Head of caudate nucleus (tissue), 42 donors: ENCODE data around the gene MAGI3.
"Not testable (repeated sequence)": the region's sequence is repeated elsewhere in the genome, so short reads cannot be mapped to it uniquely, and the experiment has no call there.

Experiments used
- DNase-seq, 42 donors: peaks; one replicate each; pipeline versions ENCODE4 v3.0.0 to v3.0.0-alpha.2; 2020 to 2021; ENCODE audit warnings: mixed read lengths in 7 of 42
- intact Hi-C: fragments of 100-400 bp; cut with DNase I; formaldehyde crosslinking; loops from one replicate; pipeline ENCODE4 v1.15.0; 2022

Gene MAGI3

GRCh38 chr1:113542221-113542701 is 151.9 kb downstream of the MAGI3 start:
- DNase-seq, result no peak
- intact Hi-C loops, result no loop called here

DNA sequence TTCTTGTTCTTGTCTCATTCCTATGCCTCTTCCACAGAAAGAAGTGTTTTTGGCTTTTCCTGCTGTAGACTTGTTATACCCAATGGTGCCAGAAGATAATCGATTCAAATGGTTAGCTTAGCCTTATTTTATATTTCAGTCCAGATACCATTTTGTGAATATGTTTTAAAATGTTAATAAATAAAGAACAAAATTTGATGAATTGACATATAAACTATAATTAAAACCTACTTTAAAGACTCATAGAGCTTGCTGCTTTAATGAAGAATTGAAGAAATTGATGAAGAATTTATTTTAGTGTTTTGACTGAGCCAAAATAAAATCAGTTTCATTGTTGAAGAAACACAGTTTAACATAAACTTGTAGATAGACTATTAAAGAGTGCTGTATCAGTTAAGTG is 152.8 kb downstream of the MAGI3 start:
- intact Hi-C loops, result no loop called here
- DNase-seq, result no peak

GRCh38 chr1:113545210-113545609 is 154.9 kb downstream of the MAGI3 start:
- intact Hi-C loops, result no loop called here

GRCh38 chr1:113545626-113546025 is 155.3 kb downstream of the MAGI3 start:
- intact Hi-C loops, result no loop called here
- DNase-seq, result no peak

More at GRCh38 chr1:113545210-113545609, 154.9 kb downstream of the MAGI3 start:
- DNase-seq, result no peak

- intact Hi-C loops, result no loop called here
- no peak for DNase-seq
Observed at GRCh38 chr1:113551728-113552127, 161.4 kb downstream of the MAGI3 start.

DNA sequence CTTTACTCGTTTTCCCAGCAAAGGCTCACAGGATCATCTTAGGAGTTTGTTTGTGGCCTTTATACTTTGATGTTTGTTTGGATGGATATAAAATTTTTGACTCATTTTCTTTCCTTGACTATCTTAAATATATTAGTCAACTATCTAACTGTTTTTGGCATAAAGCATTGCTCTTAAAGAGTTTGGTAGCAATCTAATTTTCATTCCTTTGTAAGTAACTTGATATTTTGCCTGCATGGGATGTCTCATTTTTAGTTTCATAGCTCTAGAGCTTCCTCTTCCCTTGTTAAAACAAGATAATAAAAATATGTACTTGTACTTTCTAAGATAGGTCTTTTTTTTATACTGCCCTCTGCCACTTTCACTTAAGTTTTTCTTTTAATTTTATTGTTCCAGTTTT is 161.9 kb downstream of the MAGI3 start:
- no peak for DNase-seq
- intact Hi-C loops, result no loop called here

DNA sequence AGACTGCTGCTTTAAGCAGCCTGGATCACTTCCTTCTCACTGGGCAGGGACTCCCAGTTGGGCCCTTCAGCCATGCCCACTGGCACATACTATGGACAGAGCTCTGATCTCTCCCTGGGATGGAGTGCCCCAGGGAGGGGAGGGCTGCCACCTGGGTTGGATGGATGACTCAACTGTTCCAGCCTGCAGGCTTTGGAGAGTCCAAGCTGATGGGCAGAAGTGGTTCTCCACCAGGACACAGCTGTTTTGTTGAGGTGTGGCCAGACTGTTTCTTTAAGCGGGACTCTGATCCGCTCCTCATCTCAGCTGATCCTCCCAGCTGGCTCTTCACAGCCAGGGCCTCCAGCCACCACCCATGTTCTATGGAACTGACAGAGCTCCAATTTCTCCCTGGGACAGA is 166.9 kb downstream of the MAGI3 start:
- intact Hi-C loops, result no loop called here
- no peak for DNase-seq

GRCh38 chr1:113565621-113566020 is 175.3 kb downstream of the MAGI3 start:
- no peak for DNase-seq
- intact Hi-C loops, result no loop called here

GRCh38 chr1:113567427-113567826 is 177.1 kb downstream of the MAGI3 start:
- intact Hi-C loops, result no loop called here
- DNase-seq, result no peak

GRCh38 chr1:113575744-113576260 is 185.5 kb downstream of the MAGI3 start:
- DNase-seq, intact Hi-C loops: not testable (repeated sequence)

DNA sequence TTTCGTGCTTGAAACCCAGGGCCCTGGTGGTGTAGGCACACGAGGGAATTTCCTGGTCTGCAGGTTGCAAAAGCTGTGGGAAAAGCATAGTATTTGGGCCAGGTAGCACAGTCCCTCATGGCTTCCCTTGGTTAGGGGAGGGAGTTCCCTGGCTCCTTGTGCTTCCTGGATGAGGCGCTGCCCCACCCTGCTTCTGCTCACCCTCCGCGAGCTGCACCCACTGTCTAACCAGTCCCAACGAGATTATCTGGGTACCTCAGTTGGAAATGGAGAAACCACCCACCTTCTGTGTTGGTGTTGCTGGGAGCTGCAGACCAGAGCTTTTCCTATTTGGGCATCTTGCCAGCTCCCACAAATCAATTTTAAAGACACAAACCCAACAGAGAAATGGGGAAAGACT is 186.0 kb downstream of the MAGI3 start:
- intact Hi-C loops, result no loop called here
- DNase-seq, result no peak

- DNase-seq, result no peak
- intact Hi-C loops, result no loop called here
Observed at GRCh38 chr1:113579256-113580018, 189.1 kb downstream of the MAGI3 start.

GRCh38 chr1:113581323-113581722 is 191.0 kb downstream of the MAGI3 start:
- intact Hi-C loops, result no loop called here

DNA sequence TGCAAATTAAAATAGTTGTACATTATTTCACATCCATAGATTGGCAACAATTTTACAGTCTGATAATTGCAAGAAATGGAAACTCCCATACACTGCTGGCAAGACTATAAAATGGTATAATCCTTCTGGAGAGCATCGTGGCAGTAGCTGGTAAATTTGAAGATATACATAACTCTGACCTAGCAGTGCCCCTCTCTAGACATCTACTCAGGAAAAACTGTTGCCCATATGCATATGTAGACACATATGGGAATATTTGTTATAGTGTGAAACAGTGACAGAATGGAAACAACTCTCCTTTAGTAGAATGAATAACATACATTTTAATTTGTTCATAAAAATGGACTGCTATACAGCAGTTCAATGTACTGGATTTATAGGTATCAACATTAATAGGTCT is 191.8 kb downstream of the MAGI3 start:
- DNase-seq, result no peak
- intact Hi-C loops, result no loop called here

More at GRCh38 chr1:113581323-113581722, 191.0 kb downstream of the MAGI3 start:
- DNase-seq, result no peak

GRCh38 chr1:113587475-113587874 is 197.2 kb downstream of the MAGI3 start:
- intact Hi-C loops, result no loop called here
- no peak for DNase-seq

DNA sequence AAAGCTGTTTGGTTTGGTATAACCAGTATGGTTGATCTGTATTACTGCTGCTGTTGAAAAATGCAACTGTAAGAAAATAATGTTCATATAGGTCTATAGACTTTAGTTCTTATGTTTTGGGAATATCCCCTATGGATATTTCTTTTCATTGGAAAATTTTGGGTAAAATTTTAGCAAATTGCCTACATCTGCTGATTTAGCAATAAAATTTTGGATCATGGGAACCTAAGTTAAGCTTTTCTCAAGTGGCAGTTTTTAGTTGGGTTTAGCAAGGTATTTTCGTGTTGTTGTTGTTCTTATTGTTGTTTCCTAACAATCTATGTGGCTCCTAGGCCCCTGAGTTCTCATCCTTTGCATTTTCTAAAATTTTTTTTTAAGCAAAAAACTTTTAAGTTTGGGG is 201.9 kb downstream of the MAGI3 start:
- DNase-seq, result no peak
- intact Hi-C loops, result no loop called here

DNA sequence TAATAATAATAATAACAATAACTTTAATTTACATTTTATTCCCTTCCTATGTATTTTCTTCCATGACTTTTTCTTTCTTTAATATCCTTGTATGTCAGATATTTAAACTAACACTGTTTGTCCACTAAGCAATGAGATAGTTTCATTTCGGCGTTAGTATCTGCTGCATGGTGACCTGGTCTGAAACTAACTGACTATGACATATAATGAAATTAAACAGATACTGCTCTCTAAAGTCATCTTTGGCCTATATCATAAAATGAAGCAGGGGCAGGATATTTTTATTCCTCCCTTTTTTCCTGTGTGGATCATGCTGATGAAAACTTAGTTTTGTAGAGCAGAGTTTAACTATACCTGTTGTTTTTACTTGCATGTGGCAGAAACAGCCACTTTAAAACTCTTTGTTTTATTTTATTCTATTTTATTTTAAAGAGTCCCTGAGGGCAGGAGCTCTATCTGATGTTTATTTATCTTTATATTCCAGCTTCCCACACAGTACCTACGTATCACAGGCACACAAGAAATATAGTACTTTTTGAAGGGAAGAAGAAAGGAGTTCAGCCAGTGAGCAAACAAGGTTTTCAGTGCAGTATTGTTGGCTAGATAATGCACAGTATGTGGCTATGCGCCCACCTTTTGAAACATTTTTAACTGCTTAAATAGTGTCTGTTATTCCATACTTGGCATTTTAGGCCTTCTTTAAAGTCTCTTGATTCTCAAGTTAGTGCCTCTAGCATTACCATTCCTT is 203.4 kb downstream of the MAGI3 start:
- intact Hi-C loops, result no loop called here
- no peak for DNase-seq

DNA sequence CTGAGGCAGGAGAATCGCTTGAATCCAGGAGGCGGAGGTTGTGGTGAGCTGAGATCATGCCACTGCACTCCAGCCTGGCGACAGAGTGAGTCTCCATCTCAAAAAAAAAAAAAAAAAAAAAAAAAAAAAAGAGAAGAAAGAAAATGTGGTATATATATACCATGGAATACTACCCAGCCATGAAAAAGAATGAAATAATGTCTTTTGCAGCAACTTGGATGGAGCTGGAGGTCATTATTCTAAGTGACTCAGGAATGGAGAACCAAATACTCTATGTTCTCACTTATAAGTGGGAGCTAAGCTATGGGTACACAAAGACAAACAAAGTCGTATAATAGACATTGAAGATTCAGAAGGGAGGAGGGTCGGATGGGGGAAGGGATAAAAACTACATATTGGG is 214.2 kb downstream of the MAGI3 start:
- DNase-seq, intact Hi-C loops: not testable (repeated sequence)

GRCh38 chr1:113605146-113605545 is 214.8 kb downstream of the MAGI3 start:
- intact Hi-C loops, result no loop called here

GRCh38 chr1:113608399-113608798 is 218.1 kb downstream of the MAGI3 start:
- intact Hi-C loops, result no loop called here
- no peak for DNase-seq

More at GRCh38 chr1:113605146-113605545, 214.8 kb downstream of the MAGI3 start:
- no peak for DNase-seq
